Measurements from ENCODE around the gene ADAMTS13.
"Not testable (repeated sequence)": the region's sequence is repeated elsewhere in the genome, so short reads cannot be mapped to it uniquely, and the experiment has no call there.

Gene ADAMTS13

GRCh38 chr9:133421615-133422542 lies at the start of gene ADAMTS13:
Gene ADAMTS13 (plus strand): TSS chr9:133422367. CDS start chr9:133422444, 77 bp downstream.
- DNase-seq (ENCODE audit: low spot score): no peak

- DNase-seq (ENCODE audit: low spot score): no peak
Measured at GRCh38 chr9:133374612-133375115, 47.5 kb upstream of the ADAMTS13 start.

- peak; percentile 51 for DNase-seq (ENCODE audit: low spot score)
Measured at GRCh38 chr9:133375116-133375723, 46.9 kb upstream of the ADAMTS13 start.

GRCh38 chr9:133375724-133376654 lies 46.2 kb upstream of the ADAMTS13 start, which contains the start of the genes STKLD1 and SURF4:
Gene STKLD1 (plus strand): TSS chr9:133376366. CDS start chr9:133376474, 108 bp downstream.
Gene SURF4 (minus strand): TSS chr9:133376060. CDS start chr9:133375969, 91 bp downstream.
- DNase-seq (ENCODE audit: low spot score): peak; percentile 99

GRCh38 chr9:133377280-133377679 lies 44.9 kb upstream of the ADAMTS13 start:
- not testable (repeated sequence) for DNase-seq (ENCODE audit: low spot score)

- DNase-seq (ENCODE audit: low spot score): no peak
Measured at GRCh38 chr9:133377721-133378216, 44.4 kb upstream of the ADAMTS13 start.

- DNase-seq (ENCODE audit: low spot score): peak; percentile 79
Measured at GRCh38 chr9:133378408-133378962, 43.7 kb upstream of the ADAMTS13 start.

- DNase-seq (ENCODE audit: low spot score): peak; percentile 92
Measured at GRCh38 chr9:133379153-133380086, 42.7 kb upstream of the ADAMTS13 start.

GRCh38 chr9:133380734-133381133 lies 41.4 kb upstream of the ADAMTS13 start:
- DNase-seq (ENCODE audit: low spot score): no peak

- no peak for DNase-seq (ENCODE audit: low spot score)
Measured at GRCh38 chr9:133382507-133383141, 39.5 kb upstream of the ADAMTS13 start.

GRCh38 chr9:133383438-133383837 lies 38.7 kb upstream of the ADAMTS13 start:
- no peak for DNase-seq (ENCODE audit: low spot score)

- DNase-seq (ENCODE audit: low spot score): no peak
Measured at GRCh38 chr9:133384736-133385321, 37.3 kb upstream of the ADAMTS13 start.

GRCh38 chr9:133385452-133385851 lies 36.7 kb upstream of the ADAMTS13 start:
- no peak for DNase-seq (ENCODE audit: low spot score)

- no peak for DNase-seq (ENCODE audit: low spot score)
Measured at GRCh38 chr9:133386338-133386737, 35.8 kb upstream of the ADAMTS13 start.

- no peak for DNase-seq (ENCODE audit: low spot score)
Measured at GRCh38 chr9:133387680-133388079, 34.5 kb upstream of the ADAMTS13 start.

- no peak for DNase-seq (ENCODE audit: low spot score)
Measured at GRCh38 chr9:133389025-133389557, 33.1 kb upstream of the ADAMTS13 start.

- DNase-seq (ENCODE audit: low spot score): no peak
Measured at GRCh38 chr9:133389562-133389961, 32.6 kb upstream of the ADAMTS13 start.

- DNase-seq (ENCODE audit: low spot score): no peak
Measured at GRCh38 chr9:133390713-133391112, 31.5 kb upstream of the ADAMTS13 start.

- not testable (repeated sequence) for DNase-seq (ENCODE audit: low spot score)
Measured at GRCh38 chr9:133391449-133391848, 30.7 kb upstream of the ADAMTS13 start.

All from COLO829 (cell line).